ENCODE data around the gene HERC3.

The HERC3 gene

DNA sequence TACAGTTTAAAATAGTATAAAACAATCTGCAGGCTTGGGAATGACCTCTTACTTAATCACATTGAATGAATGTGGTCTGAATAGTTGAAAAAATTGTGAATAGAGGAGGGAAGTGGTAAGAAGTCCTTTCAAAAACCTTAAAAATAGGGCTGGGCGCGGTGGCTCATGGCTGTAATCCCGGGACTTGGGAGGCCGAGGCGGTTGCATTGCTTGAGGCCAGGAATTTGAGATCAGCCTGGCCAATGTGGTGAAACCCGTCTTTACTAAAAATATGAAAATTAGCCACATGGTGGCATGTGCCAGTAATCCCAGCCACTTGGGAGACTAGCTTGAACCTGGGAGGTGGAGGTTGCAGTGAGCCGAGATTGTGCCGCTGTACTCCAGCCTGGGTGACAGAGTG is 36.5 kb downstream of the HERC3 start:
- no peak for ATAC-seq
- TF ChIP-seq TSHZ2 (CRISPR knock-in tag; IDR thresholded peaks at IDR 0.05) (no peak), ZNF70 (CRISPR knock-in tag; IDR thresholded peaks at IDR 0.05) (no peak), ZNF565 (CRISPR knock-in tag; conservative IDR thresholded peaks at IDR 0.05; ENCODE audit: low read depth) (no peak), POU6F1 (CRISPR knock-in tag; IDR thresholded peaks at IDR 0.05; ENCODE audit: borderline replicate concordance, low read depth) (no peak), ZFP3 (CRISPR knock-in tag; IDR thresholded peaks at IDR 0.05) (no peak), ESRRG (CRISPR knock-in tag; IDR thresholded peaks at IDR 0.05) (no peak), RARB (CRISPR knock-in tag; IDR thresholded peaks at IDR 0.05) (no peak), ZFP30 (CRISPR knock-in tag; IDR thresholded peaks at IDR 0.05) (no peak), GLIS3 (CRISPR knock-in tag; IDR thresholded peaks at IDR 0.05) (no peak), ZC3H10 (CRISPR knock-in tag; IDR thresholded peaks at IDR 0.05) (no peak), CREB5 (CRISPR knock-in tag; IDR thresholded peaks at IDR 0.05; ENCODE audit: low read depth) (no peak), CSRNP3 (CRISPR knock-in tag; IDR thresholded peaks at IDR 0.05) (no peak), ZNF8 (CRISPR knock-in tag; IDR thresholded peaks at IDR 0.05) (no peak), ARNTL (CRISPR knock-in tag; IDR thresholded peaks at IDR 0.05; ENCODE audit: borderline replicate concordance, low read depth) (no peak), TCF4 (CRISPR knock-in tag; IDR thresholded peaks at IDR 0.05; ENCODE audit: borderline replicate concordance) (no peak), TOX (CRISPR knock-in tag; IDR thresholded peaks at IDR 0.05; ENCODE audit: borderline replicate concordance) (no peak), BACH2 (CRISPR knock-in tag; IDR thresholded peaks at IDR 0.05; ENCODE audit: borderline replicate concordance) (no peak), PPARA (CRISPR knock-in tag; IDR thresholded peaks at IDR 0.05; ENCODE audit: borderline replicate concordance) (no peak), SNAI2 (CRISPR knock-in tag; IDR thresholded peaks at IDR 0.05) (no peak)

DNA sequence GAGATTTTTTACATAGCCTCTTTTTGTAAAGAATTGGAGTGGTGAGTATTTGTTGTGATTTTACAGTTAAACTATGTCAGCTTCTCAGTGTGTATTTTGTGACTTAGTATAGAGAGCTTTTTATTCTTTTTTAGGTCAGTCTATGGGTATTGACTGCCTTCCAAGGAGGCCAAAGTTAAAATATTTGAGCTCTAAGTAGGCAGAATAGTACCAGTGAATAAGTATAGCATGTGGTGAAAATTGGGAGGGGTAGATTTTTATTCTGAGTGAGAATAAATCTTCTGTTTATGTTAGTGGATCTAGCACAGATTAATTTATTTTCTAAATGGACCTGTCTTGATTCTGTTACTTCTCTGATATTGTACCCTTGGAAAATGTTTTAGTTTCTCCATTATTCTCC is 37.5 kb downstream of the HERC3 start:
- ATAC-seq: no peak

DNA sequence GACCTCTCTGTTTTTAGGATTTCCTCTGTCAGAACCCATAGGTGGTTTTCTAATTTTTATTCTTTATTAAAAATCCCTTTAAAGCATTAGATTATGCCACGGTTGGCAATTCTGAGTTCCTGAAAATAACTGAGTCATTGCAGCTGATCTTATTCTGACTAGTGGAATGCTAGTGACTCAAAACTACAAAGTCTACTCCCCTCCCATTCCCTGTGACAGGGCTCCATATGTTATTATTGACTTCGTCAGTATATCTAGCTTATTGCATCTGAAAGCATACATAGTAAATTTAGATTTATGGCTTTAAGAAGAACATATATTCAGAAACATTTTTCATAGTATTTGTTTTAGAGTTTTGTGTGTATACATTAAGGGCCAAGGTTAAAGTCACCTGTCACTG is 38.5 kb downstream of the HERC3 start:
- TF ChIP-seq POU6F1 (CRISPR knock-in tag; IDR thresholded peaks at IDR 0.05; ENCODE audit: borderline replicate concordance, low read depth): no peak
- TF ChIP-seq RARB (CRISPR knock-in tag; IDR thresholded peaks at IDR 0.05): no peak
- TF ChIP-seq ARNTL (CRISPR knock-in tag; IDR thresholded peaks at IDR 0.05; ENCODE audit: borderline replicate concordance, low read depth): no peak
- no peak for TF ChIP-seq BACH2 (CRISPR knock-in tag; IDR thresholded peaks at IDR 0.05; ENCODE audit: borderline replicate concordance)
- TF ChIP-seq ISL1 (CRISPR knock-in tag; IDR thresholded peaks at IDR 0.05): no peak
- TF ChIP-seq ESRRG (CRISPR knock-in tag; IDR thresholded peaks at IDR 0.05): no peak
- TF ChIP-seq CSRNP3 (CRISPR knock-in tag; IDR thresholded peaks at IDR 0.05): no peak
- no peak for TF ChIP-seq ZNF8 (CRISPR knock-in tag; IDR thresholded peaks at IDR 0.05)
- TF ChIP-seq ZNF565 (CRISPR knock-in tag; conservative IDR thresholded peaks at IDR 0.05; ENCODE audit: low read depth): no peak
- TF ChIP-seq ZFP3 (CRISPR knock-in tag; IDR thresholded peaks at IDR 0.05): no peak
- TF ChIP-seq SNAI2 (CRISPR knock-in tag; IDR thresholded peaks at IDR 0.05): no peak
- no peak for TF ChIP-seq ZFP30 (CRISPR knock-in tag; IDR thresholded peaks at IDR 0.05)
- ATAC-seq: peak; percentile 81

More for the DNA sequence above, 37.5 kb downstream of the HERC3 start:
- no peak for TF ChIP-seq TCF4 (CRISPR knock-in tag; IDR thresholded peaks at IDR 0.05; ENCODE audit: borderline replicate concordance)
- TF ChIP-seq ZNF8 (CRISPR knock-in tag; IDR thresholded peaks at IDR 0.05): no peak
- no peak for TF ChIP-seq OSR1 (CRISPR knock-in tag; IDR thresholded peaks at IDR 0.05)
- TF ChIP-seq ZNF70 (CRISPR knock-in tag; IDR thresholded peaks at IDR 0.05): no peak

All from SK-N-SH treated with all-trans-retinoic acid at 6 μM for 48 hours (cell line).